H1 (cell line): ENCODE measurements around the gene LGALS9. TPM values are rescaled to one million over a fixed set of nuclear protein-coding genes. Genes with fewer than 3 reads are reported as not detected.

Experiments used
- CBX5 ChIP-seq: fragments of 300-800, 300-1000 bp; sonication (generic); IDR thresholded peaks from 2 replicates; pipeline ENCODE4 v1.7.1; 2016; ENCODE audit warnings: antibody characterized with exemption, low read length, low read depth
- HDAC6 ChIP-seq: IDR thresholded peaks from one replicate; pipeline ENCODE4 v1.7.1; 2012; ENCODE audit warnings: low read depth, mild to moderate bottlenecking, inconsistent platforms, low read length, moderate library complexity
- SIN3A ChIP-seq, 2 experiments: IDR thresholded peaks in 1 of 2; conservative IDR thresholded peaks in 1 of 2; 2 replicates each; pipeline ENCODE4 v1.6.1; 2011 to 2012; ENCODE audit warnings: low read length in 2 of 2, improper control_type of control experiment in 1 of 2, low read depth in 1 of 2, mild to moderate bottlenecking in 1 of 2
- SP2 ChIP-seq: IDR thresholded peaks from 2 replicates; pipeline ENCODE4 v1.6.1; 2012; ENCODE audit warnings: mild to moderate bottlenecking, low read length, inconsistent platforms
- polyA plus RNA-seq, 7 experiments: library from polyadenylated mRNA; depleted of rRNA in 3 of 7; stranded (reverse) in 5 of 7; unstranded in 2 of 7; fragments of >200 nt in 5 of 7; fragments of 200-250 nt in 2 of 7; gene quantifications; 1 replicate in 5 of 7; 2 replicates in 1 of 7; 4 replicates in 1 of 7; pipeline versions ENCODE4 v1.2.1 to v1.2.3, GENCODE V29; 2011 to 2013; ENCODE audit warnings: missing spikeins in 2 of 7, mixed read lengths in 2 of 7
- total RNA-seq: library from RNA; stranded (reverse); fragmentation: NEBNext Ultra II Directional; extraction: Animal tissue kit (Norgen Biotek cat#: 25700); gene quantifications from 2 replicates; pipeline ENCODE4 v1.2.1, GENCODE V29; 2021

LGALS9 gene
- total and polyA plus RNA-seq, 2 of the 8 experiments (the other 6 are each of a cell fraction or from before 2014, with no cell fraction given) = 0.95 to 1.7 TPM

- TF ChIP-seq CBX5 = no peak
- TF ChIP-seq SP2 = no peak
- no peak for TF ChIP-seq HDAC6
- no peak for TF ChIP-seq SIN3A (conservative IDR thresholded peaks at IDR 0.05 in 1 of 2, IDR thresholded peaks at IDR 0.05 in 1 of 2; ENCODE audit: low read depth in 1 of 2, low read length in 2 of 2)
Measured at GRCh38 chr17:27654136-27654535, 23.1 kb downstream of the LGALS9 start (continued).
